Measurements from ENCODE around the gene CCN2.
"Not testable (repeated sequence)": the region's sequence is repeated elsewhere in the genome, so short reads cannot be mapped to it uniquely, and the experiment has no call there.

CCN2 gene

GRCh38 chr6:131908787-131909186 lies 42.4 kb downstream of the CCN2 start:
- not testable (repeated sequence) for DNase-seq

GRCh38 chr6:131903734-131904133 lies 47.4 kb downstream of the CCN2 start:
- not testable (repeated sequence) for DNase-seq

GRCh38 chr6:131901326-131901873 lies 49.8 kb downstream of the CCN2 start:
- not testable (repeated sequence) for DNase-seq

DNA sequence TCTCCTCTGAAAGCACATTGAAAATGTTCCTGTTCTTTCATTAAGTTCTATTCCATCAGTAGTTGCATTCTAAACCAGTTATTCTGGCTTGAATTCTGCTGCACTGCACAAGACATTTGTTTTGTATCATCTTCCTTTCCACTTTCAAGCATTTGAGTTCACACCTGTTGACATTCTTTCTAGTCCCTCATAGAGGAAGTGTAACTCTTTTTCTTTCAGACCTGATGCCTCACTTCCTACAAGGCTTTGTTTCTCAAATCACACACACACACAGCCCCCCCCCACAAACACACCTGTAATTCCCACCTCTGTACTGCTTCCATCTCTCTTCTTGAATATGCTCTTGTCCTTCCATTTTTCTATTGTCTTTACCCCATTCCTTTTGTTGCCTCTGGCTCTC lies 50.9 kb downstream of the CCN2 start:
- DNase-seq, result no peak

- DNase-seq, result no peak
Measured at GRCh38 chr6:131898718-131899117, 52.5 kb downstream of the CCN2 start.

Measured in NCI-H1694 treated with DMSO at 0.1 percent for 48 hours (cell line).